ENCODE results near the gene ZNF500.

The ZNF500 gene

GRCh38 chr16:4813251-4814003, 46.5 kb upstream of the ZNF500 start:
- Histone ChIP-seq H3K79me2 (ENCODE audit: insufficient read depth, low read length) (no peaks in the 10 kb centered on the region), H3K4me2 (ENCODE audit: low read depth, low read length, poor library complexity, severe bottlenecking) (no peak overlapping the region), H3K9me3 (ENCODE audit: insufficient read depth, low read length) (no peaks in the 10 kb centered on the region), H3K27ac (ENCODE audit: low read depth, low read length) (no peak overlapping the region), H3K9me2 (replicated peaks; ENCODE audit: insufficient read depth, low read length) (no peaks in the 10 kb centered on the region), H3K27me3 (ENCODE audit: low read length) (no peaks in the 10 kb centered on the region), H3K36me3 (ENCODE audit: low read length) (peaks cover 7% of the 10 kb centered on the region; the same call in 1 of the 2 replicates), H3K4me3 (ENCODE audit: insufficient read depth, low read length, poor library complexity, severe bottlenecking) (no peak overlapping the region), H2AFZ (ENCODE audit: low read depth, low read length, severe bottlenecking) (no peak overlapping the region), H4K20me1 (ENCODE audit: low read depth, low read length) (no peaks in the 10 kb centered on the region), H3K9ac (ENCODE audit: low read length) (no peak overlapping the region), H3F3A (ENCODE audit: insufficient read depth) (no peaks in the 10 kb centered on the region; the same call in 1 of the 2 replicates)
- TF ChIP-seq EZH2phosphoT487 (conservative IDR thresholded peaks at IDR 0.05; ENCODE audit: low read length) (no peak), CTCF (IDR thresholded peaks at IDR 0.05; ENCODE audit: insufficient read depth, low read length, poor library complexity, severe bottlenecking) (no peak)

DNA sequence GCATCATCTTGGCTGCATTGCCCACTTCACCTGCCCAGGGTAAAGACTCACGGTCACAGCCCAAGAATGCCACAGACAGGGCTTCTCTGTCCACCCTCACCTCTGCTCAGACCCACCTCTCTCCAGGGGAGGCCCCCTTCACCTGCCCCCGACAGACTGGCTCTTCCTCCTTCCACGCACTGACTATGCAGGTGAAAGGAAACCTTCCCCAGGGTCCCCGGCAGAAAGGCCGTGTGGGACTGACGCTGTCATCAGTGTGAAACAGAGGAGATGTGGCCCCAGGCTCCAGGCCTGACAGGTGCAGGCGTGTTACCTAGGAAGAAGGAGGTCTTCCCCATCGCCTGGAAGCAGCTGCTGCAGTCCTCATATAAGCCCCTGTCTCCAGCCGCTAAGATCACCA, 44.8 kb upstream of the ZNF500 start:
- Histone ChIP-seq H3K4me2 (ENCODE audit: low read depth, low read length, poor library complexity, severe bottlenecking) (no peak overlapping the region), H3F3A (ENCODE audit: insufficient read depth) (no peaks in the 10 kb centered on the region; the same call in 1 of the 2 replicates), H3K27ac (ENCODE audit: low read depth, low read length) (no peak overlapping the region), H3K27me3 (ENCODE audit: low read length) (no peaks in the 10 kb centered on the region), H4K20me1 (ENCODE audit: low read depth, low read length) (no peaks in the 10 kb centered on the region), H3K36me3 (ENCODE audit: low read length) (peaks cover 7% of the 10 kb centered on the region; the same call in 1 of the 2 replicates), H2AFZ (ENCODE audit: low read depth, low read length, severe bottlenecking) (no peak overlapping the region), H3K9me3 (ENCODE audit: insufficient read depth, low read length) (no peaks in the 10 kb centered on the region), H3K9me2 (replicated peaks; ENCODE audit: insufficient read depth, low read length) (no peaks in the 10 kb centered on the region), H3K4me3 (ENCODE audit: insufficient read depth, low read length, poor library complexity, severe bottlenecking) (no peak overlapping the region), H3K79me2 (ENCODE audit: insufficient read depth, low read length) (no peaks in the 10 kb centered on the region), H3K9ac (ENCODE audit: low read length) (no peak overlapping the region)
- no peak for TF ChIP-seq CTCF (IDR thresholded peaks at IDR 0.05; ENCODE audit: insufficient read depth, low read length, poor library complexity, severe bottlenecking)
- TF ChIP-seq EZH2phosphoT487 (conservative IDR thresholded peaks at IDR 0.05; ENCODE audit: low read length), result no peak

GRCh38 chr16:4811242-4811641, 44.3 kb upstream of the ZNF500 start:
- no peaks in the 10 kb centered on the region for H4K20me1 ChIP-seq (ENCODE audit: low read depth, low read length)
- no peak overlapping the region for H2AFZ ChIP-seq (ENCODE audit: low read depth, low read length, severe bottlenecking)
- no peak overlapping the region for H3K4me2 ChIP-seq (ENCODE audit: low read depth, low read length, poor library complexity, severe bottlenecking)
- no peaks in the 10 kb centered on the region for H3K9me3 ChIP-seq (ENCODE audit: insufficient read depth, low read length)
- no peaks in the 10 kb centered on the region; the same call in 1 of the 2 replicates for H3F3A ChIP-seq (ENCODE audit: insufficient read depth)
- no peak overlapping the region for H3K9ac ChIP-seq (ENCODE audit: low read length)
- no peak overlapping the region for H3K27ac ChIP-seq (ENCODE audit: low read depth, low read length)
- no peaks in the 10 kb centered on the region for H3K79me2 ChIP-seq (ENCODE audit: insufficient read depth, low read length)
- peaks cover 7% of the 10 kb centered on the region; the same call in 1 of the 2 replicates for H3K36me3 ChIP-seq (ENCODE audit: low read length)
- no peaks in the 10 kb centered on the region for H3K27me3 ChIP-seq (ENCODE audit: low read length)
- no peaks in the 10 kb centered on the region for H3K9me2 ChIP-seq (replicated peaks; ENCODE audit: insufficient read depth, low read length)
- no peak overlapping the region for H3K4me3 ChIP-seq (ENCODE audit: insufficient read depth, low read length, poor library complexity, severe bottlenecking)
- TF ChIP-seq CTCF (IDR thresholded peaks at IDR 0.05; ENCODE audit: insufficient read depth, low read length, poor library complexity, severe bottlenecking) (no peak), EZH2phosphoT487 (conservative IDR thresholded peaks at IDR 0.05; ENCODE audit: low read length) (no peak)

Measured in SU-DHL-6 (cell line).